Stimulated activated CD4-positive, alpha-beta T cell treated with anti-CD3 and anti-CD28 coated beads, Interleukin-4, amount 100 ng/mL, for 48 hours (primary cell): ENCODE data around the gene C7orf57.

Experiments
- DNase-seq, 2 donors: peaks; one replicate each; pipeline ENCODE4 v3.0.0-alpha.2; 2020; ENCODE audit warnings: low read depth in 2 of 2

The C7orf57 gene

GRCh38 chr7:48085433-48085791 lies 50.1 kb downstream of the C7orf57 start:
- DNase-seq: no peak

GRCh38 chr7:48085942-48086341 lies 50.6 kb downstream of the C7orf57 start:
- DNase-seq: no peak

- DNase-seq: no peak
These were observed 52.0 kb downstream of the C7orf57 start for GRCh38 chr7:48087349-48087748.

- no peak for DNase-seq
These were observed 53.3 kb downstream of the C7orf57 start for GRCh38 chr7:48088559-48089045.

- DNase-seq: peak; percentile 78 to 89
These were observed 54.0 kb downstream of the C7orf57 start, which contains the start of gene UPP1 for GRCh38 chr7:48089046-48090003. Gene UPP1 (plus strand): TSS chr7:48089265. CDS start chr7:48094784, 5,519 bp downstream.

- no peak for DNase-seq
These were observed 54.9 kb downstream of the C7orf57 start for GRCh38 chr7:48090095-48090805.

GRCh38 chr7:48091506-48092433 lies 56.4 kb downstream of the C7orf57 start:
- DNase-seq: no peak

- no peak for DNase-seq
These were observed 59.5 kb downstream of the C7orf57 start for GRCh38 chr7:48094861-48095293.

GRCh38 chr7:48096273-48096672 lies 60.9 kb downstream of the C7orf57 start:
- DNase-seq: no peak

- DNase-seq: no peak
These were observed 62.3 kb downstream of the C7orf57 start for GRCh38 chr7:48097521-48098231.

GRCh38 chr7:48098846-48099245 lies 63.5 kb downstream of the C7orf57 start:
- DNase-seq: no peak

- no peak for DNase-seq
These were observed 64.4 kb downstream of the C7orf57 start for GRCh38 chr7:48099781-48100180.

GRCh38 chr7:48101352-48101751 lies 66.0 kb downstream of the C7orf57 start:
- no peak for DNase-seq

GRCh38 chr7:48101968-48102367 lies 66.6 kb downstream of the C7orf57 start:
- peak in 1 of 2 donors; percentile 38 for DNase-seq

GRCh38 chr7:48102530-48102929 lies 67.2 kb downstream of the C7orf57 start:
- DNase-seq: no peak

- DNase-seq: no peak
These were observed 69.7 kb downstream of the C7orf57 start for GRCh38 chr7:48105045-48105444.

- no peak for DNase-seq
These were observed 71.7 kb downstream of the C7orf57 start for GRCh38 chr7:48106906-48107659.

GRCh38 chr7:48107926-48108472 lies 72.7 kb downstream of the C7orf57 start:
- no peak for DNase-seq

- no peak for DNase-seq
These were observed 73.9 kb downstream of the C7orf57 start for GRCh38 chr7:48108959-48109847.
